Measurements from ENCODE around the gene HEBP1.

The HEBP1 gene

GRCh38 chr12:13001775-13002040, 1.6 kb upstream of the HEBP1 start:
- no peak for ATAC-seq

DNA sequence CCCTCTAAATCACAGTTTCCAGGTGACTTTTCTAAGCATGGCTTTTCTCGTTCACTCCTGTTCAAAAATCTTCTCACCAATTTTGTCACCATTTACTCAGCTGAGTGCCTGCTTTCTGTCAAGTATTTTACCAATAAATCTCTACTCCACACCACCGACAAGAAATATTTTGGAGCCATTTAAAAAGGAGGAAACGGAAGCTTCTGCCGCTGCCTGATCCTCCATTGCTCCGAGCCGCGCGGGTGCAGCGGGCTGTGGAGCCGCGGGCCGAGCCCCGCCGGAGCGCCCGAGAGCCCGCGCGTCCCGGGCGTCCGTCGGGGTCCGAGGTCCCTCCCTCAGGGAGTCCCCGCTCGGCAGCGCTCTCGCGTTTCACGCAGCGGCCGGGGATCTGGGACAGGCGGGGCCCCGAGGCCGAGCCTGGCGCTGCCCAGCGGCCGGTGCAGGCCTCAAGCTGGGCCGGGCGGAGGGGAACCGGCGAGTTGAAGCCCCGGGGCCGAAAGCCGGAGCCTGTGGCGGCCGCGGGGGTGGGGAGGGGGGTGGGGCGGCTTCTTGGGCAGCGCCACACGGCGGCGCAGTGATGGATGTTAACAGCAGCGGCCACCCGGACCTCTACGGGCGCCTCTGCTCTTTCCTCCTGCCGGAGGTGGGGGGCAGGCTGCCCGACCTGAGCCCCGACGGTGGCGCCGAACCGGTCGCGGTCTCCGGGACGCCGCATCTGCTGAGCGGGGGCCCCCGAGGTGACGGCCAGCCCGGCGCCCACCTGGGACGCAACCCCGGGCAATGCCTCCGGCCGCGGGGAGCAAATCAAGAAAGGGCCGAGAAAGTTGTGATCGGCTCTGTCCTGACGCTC, 1.1 kb upstream of the HEBP1 start:
- peak; percentile 60 for ATAC-seq
- no peak for TF ChIP-seq ZNF70 (CRISPR knock-in tag; IDR thresholded peaks at IDR 0.05)

More at GRCh38 chr12:13001775-13002040, 1.6 kb upstream of the HEBP1 start:
- TF ChIP-seq ESRRG (CRISPR knock-in tag; IDR thresholded peaks at IDR 0.05) (no peak), SNAI2 (CRISPR knock-in tag; IDR thresholded peaks at IDR 0.05) (no peak), ZFP3 (CRISPR knock-in tag; IDR thresholded peaks at IDR 0.05) (no peak), OSR1 (CRISPR knock-in tag; IDR thresholded peaks at IDR 0.05) (no peak), ARNTL (CRISPR knock-in tag; IDR thresholded peaks at IDR 0.05; ENCODE audit: borderline replicate concordance, low read depth) (no peak), ZC3H10 (CRISPR knock-in tag; IDR thresholded peaks at IDR 0.05) (no peak), TOX (CRISPR knock-in tag; IDR thresholded peaks at IDR 0.05; ENCODE audit: borderline replicate concordance) (no peak), ZNF565 (CRISPR knock-in tag; conservative IDR thresholded peaks at IDR 0.05; ENCODE audit: low read depth) (no peak)
- TF ChIP-seq, protein P1, sequence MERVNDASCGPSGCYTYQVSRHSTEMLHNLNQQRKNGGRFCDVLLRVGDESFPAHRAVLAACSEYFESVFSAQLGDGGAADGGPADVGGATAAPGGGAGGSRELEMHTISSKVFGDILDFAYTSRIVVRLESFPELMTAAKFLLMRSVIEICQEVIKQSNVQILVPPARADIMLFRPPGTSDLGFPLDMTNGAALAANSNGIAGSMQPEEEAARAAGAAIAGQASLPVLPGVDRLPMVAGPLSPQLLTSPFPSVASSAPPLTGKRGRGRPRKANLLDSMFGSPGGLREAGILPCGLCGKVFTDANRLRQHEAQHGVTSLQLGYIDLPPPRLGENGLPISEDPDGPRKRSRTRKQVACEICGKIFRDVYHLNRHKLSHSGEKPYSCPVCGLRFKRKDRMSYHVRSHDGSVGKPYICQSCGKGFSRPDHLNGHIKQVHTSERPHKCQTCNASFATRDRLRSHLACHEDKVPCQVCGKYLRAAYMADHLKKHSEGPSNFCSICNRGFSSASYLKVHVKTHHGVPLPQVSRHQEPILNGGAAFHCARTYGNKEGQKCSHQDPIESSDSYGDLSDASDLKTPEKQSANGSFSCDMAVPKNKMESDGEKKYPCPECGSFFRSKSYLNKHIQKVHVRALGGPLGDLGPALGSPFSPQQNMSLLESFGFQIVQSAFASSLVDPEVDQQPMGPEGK (CRISPR knock-in tag; IDR thresholded peaks at IDR 0.05; ENCODE audit: borderline replicate concordance): no peak

- ATAC-seq: peak; percentile 75
- TF ChIP-seq ESRRG (CRISPR knock-in tag; IDR thresholded peaks at IDR 0.05) (no peak), SNAI2 (CRISPR knock-in tag; IDR thresholded peaks at IDR 0.05) (no peak), ARNTL (CRISPR knock-in tag; IDR thresholded peaks at IDR 0.05; ENCODE audit: borderline replicate concordance, low read depth) (no peak), POU6F1 (CRISPR knock-in tag; IDR thresholded peaks at IDR 0.05; ENCODE audit: borderline replicate concordance, low read depth) (no peak), PPARA (CRISPR knock-in tag; IDR thresholded peaks at IDR 0.05; ENCODE audit: borderline replicate concordance) (no peak), ZNF565 (CRISPR knock-in tag; conservative IDR thresholded peaks at IDR 0.05; ENCODE audit: low read depth) (no peak), ZFP30 (CRISPR knock-in tag; IDR thresholded peaks at IDR 0.05) (no peak), RARB (CRISPR knock-in tag; IDR thresholded peaks at IDR 0.05) (no peak), ISL1 (CRISPR knock-in tag; IDR thresholded peaks at IDR 0.05) (no peak), BACH2 (CRISPR knock-in tag; IDR thresholded peaks at IDR 0.05; ENCODE audit: borderline replicate concordance) (no peak), TOX (CRISPR knock-in tag; IDR thresholded peaks at IDR 0.05; ENCODE audit: borderline replicate concordance) (no peak)
- TF ChIP-seq, protein P1 (CRISPR knock-in tag; IDR thresholded peaks at IDR 0.05; ENCODE audit: borderline replicate concordance): no peak
- TF ChIP-seq, protein P2, sequence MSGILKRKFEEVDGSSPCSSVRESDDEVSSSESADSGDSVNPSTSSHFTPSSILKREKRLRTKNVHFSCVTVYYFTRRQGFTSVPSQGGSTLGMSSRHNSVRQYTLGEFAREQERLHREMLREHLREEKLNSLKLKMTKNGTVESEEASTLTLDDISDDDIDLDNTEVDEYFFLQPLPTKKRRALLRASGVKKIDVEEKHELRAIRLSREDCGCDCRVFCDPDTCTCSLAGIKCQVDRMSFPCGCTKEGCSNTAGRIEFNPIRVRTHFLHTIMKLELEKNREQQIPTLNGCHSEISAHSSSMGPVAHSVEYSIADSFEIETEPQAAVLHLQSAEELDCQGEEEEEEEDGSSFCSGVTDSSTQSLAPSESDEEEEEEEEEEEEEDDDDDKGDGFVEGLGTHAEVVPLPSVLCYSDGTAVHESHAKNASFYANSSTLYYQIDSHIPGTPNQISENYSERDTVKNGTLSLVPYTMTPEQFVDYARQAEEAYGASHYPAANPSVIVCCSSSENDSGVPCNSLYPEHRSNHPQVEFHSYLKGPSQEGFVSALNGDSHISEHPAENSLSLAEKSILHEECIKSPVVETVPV (CRISPR knock-in tag; IDR thresholded peaks at IDR 0.05): no peak
Observed at GRCh38 chr12:13000616-13000924, 505 bp upstream of the HEBP1 start.

DNA sequence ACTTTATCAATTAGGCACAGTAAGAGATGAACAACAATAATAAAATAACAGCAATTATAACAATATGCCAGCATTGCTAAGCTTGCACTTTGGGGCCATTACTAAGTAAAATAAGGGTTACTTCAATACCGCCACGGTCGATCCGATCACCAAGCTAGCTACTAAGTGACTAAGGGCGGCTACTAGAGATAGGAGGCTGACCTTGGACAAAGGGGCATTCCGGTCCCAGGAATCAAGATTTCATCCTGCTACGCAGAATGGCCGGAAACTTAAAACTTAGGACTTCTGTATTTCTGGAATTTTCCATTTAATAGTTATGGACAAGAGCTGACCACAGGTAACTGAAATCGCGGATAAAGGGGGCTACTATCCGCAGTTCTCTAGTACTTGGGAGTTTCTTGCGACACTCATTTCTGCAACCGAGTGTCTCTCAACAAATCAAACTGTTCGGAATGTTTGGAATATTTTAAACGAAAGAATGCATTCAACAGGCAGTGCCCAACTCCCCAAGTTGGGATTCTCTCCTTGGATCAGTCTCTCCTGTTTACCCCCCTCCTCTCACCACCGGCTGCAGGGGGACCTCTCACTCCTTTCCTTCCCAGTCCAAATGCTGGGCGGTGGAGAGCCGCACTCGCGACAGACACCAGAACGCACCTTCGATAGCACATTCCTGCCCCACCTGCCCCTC, 650 bp downstream of the HEBP1 start:
- peak; percentile 5 for ATAC-seq
- no peak for TF ChIP-seq ZNF565 (CRISPR knock-in tag; conservative IDR thresholded peaks at IDR 0.05; ENCODE audit: low read depth)

DNA sequence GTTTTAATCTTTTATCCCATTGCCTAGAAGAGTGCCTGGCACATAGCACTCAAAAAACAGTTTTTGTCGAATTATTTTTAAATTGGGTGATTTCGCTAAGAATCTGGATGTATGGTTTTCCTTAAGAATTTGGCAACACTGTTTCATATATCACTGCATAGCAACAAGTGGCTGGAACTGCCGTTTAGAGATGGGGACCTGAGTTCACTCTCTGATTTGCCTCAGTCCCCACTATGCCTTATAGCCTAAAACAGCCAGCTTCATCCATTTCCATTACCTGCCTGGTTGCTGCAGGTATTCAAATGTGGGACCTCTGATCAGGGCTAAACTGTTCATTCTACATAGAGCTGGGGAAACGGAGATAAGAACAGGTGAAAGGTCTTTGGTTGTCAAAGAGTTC, 1.8 kb downstream of the HEBP1 start:
- ATAC-seq: no peak
- TF ChIP-seq ZFP3 (CRISPR knock-in tag; IDR thresholded peaks at IDR 0.05) (no peak), TCF4 (CRISPR knock-in tag; IDR thresholded peaks at IDR 0.05; ENCODE audit: borderline replicate concordance) (no peak), ZC3H10 (CRISPR knock-in tag; IDR thresholded peaks at IDR 0.05) (no peak), CSDC2 (CRISPR knock-in tag; IDR thresholded peaks at IDR 0.05) (no peak), BACH2 (CRISPR knock-in tag; IDR thresholded peaks at IDR 0.05; ENCODE audit: borderline replicate concordance) (no peak)
- TF ChIP-seq, protein P2 (CRISPR knock-in tag; IDR thresholded peaks at IDR 0.05): no peak
- TF ChIP-seq, protein P3, sequence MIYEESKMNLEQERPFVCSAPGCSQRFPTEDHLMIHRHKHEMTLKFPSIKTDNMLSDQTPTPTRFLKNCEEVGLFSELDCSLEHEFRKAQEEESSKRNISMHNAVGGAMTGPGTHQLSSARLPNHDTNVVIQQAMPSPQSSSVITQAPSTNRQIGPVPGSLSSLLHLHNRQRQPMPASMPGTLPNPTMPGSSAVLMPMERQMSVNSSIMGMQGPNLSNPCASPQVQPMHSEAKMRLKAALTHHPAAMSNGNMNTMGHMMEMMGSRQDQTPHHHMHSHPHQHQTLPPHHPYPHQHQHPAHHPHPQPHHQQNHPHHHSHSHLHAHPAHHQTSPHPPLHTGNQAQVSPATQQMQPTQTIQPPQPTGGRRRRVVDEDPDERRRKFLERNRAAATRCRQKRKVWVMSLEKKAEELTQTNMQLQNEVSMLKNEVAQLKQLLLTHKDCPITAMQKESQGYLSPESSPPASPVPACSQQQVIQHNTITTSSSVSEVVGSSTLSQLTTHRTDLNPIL (CRISPR knock-in tag; IDR thresholded peaks at IDR 0.05; ENCODE audit: low read depth): no peak
